Fibroblast of skin of left quadriceps (primary cell): ENCODE results near the gene SHISAL1.

Experiments
- DNase-seq, 2 experiments: peaks; one replicate each; pipeline ENCODE4 v3.0.0-alpha.2; 2013; ENCODE audit warnings: low read depth in 2 of 2

SHISAL1 gene

GRCh38 chr22:44210722-44211121 is 102.0 kb downstream of the SHISAL1 start:
- DNase-seq, result no peak

DNA sequence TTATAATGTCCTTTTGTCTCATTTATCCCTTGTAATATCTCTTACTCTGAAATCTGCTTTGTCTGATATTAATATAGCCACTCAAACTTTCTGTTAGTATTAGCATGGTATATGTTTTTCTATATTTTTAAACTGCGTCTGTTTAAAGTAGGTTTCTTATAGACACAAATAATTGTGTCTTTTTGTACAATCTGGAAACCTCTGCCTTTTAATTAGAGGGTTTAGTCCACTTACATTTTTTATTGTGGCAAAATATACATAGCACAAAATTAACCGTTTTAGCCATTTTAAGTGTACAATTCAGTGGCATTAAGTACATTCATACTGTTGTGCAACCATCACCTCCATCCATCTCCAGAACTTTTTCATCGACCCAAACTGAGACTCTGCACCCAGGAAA is 103.4 kb downstream of the SHISAL1 start:
- DNase-seq, result no peak

DNA sequence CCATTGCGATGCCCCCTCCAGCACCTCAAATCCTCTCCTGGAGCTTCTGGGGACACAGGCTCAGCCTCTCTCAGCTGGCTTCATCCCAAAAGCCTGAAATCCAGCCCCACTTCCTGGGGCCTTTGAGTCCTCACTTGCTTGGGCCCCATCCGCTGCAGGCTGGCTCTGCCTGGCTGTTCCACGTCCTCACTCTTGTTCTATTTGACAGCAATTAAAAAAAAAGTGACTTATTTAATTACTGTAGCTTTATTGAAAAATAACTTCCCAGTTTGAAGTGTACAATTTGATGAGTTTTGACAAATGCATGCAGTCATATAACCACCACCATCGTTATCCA is 104.8 kb downstream of the SHISAL1 start:
- no peak for DNase-seq

DNA sequence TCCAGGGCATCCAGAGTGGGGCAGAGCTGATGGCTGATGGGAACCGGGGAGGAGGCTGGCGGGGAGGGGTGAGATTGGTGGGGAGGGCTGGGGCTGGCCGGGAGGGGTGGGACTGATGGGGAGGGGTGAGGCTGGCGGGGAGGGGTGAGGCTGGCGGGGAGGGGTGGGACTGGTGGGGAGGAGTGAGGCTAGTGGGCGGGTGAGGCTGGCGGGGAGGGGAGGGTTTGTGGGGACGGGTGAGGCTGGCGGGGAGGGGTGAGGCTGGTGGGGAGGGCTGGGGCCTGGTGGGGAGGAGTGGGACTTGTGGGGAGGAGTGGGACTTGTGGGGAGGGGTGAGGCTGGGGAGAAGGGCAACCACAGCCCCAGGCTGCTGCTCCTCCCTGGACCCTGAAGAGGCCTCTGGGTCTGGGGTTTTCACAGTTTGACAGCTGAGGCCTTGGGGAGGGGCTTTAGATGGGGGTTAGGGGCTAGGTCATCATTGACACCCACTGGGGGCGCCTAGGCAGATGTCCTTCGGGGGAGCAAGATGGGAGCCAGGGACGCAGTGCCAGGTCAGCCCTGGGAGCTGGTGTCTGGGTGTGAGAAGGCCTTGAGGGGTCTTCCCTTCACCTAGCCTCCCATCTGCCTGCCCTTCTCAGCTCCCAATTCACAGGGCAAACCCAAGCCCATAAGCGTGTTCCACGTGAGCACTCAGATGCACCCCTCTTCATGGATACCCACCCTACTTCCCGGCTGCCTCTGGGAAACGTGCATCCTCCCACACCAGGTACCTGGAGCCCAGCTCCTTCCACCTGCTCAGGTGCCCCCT is 105.4 kb downstream of the SHISAL1 start:
- no peak for DNase-seq

- DNase-seq, result no peak
Observed at GRCh38 chr22:44206696-44207095, 106.1 kb downstream of the SHISAL1 start.

DNA sequence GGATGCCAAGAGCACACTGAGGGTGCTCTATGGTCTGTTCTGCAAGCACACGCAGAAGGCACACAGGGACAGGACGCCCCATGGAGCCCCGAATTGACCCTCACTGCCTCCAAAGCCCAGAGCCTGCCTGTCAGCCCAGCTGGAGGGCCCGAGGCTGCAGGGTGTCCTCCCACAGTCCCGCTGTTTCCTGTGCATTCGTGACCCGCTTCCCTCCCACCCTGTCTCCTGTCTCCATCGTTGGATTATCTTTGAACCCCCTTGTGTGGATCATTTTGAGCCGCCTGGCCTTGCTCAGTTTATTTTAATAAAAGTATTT is 106.5 kb downstream of the SHISAL1 start:
- no peak for DNase-seq

DNA sequence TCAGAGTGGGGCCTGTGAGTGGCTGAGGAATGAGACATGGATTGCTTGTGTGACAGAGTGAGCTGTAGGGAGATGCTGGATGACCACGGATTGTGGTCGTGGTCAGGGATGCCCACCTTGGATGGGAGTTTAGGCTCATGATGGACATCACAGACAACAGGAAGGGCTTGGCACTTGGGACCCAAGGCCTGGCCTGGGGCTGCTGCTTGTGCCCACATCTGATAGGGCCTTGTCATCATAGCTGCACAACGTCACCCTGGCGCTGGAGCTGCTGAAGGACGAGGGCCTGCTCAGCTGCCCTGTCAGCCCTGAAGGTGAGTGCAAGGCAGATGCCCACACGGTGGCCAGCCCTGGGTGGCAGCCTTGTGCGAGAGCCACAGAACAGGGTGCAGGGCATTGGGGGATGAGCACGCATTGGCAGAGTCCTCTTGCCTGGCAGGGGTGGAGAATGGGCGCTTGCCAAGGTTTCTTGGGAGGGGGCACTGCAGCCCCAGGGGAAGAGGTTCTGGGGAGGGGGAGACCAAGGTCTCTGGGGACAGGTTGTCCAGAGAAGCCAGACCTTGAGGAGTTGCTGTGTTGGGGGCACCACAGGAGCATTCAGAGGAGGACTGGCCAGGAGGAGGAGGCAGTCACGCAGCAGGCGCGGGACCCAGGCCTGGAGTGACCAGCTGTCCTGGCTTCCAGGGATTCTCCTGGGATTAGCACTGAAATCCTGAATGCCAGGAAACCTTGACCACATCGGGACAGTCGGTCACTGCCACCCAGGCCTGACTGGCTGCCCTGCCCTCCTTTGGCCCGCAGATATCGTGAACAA is 107.0 kb downstream of the SHISAL1 start:
- DNase-seq, result no peak

- DNase-seq, result no peak
Observed at GRCh38 chr22:44204739-44205515, 107.8 kb downstream of the SHISAL1 start.

- no peak for DNase-seq
Observed at GRCh38 chr22:44203203-44203602, 109.5 kb downstream of the SHISAL1 start.

DNA sequence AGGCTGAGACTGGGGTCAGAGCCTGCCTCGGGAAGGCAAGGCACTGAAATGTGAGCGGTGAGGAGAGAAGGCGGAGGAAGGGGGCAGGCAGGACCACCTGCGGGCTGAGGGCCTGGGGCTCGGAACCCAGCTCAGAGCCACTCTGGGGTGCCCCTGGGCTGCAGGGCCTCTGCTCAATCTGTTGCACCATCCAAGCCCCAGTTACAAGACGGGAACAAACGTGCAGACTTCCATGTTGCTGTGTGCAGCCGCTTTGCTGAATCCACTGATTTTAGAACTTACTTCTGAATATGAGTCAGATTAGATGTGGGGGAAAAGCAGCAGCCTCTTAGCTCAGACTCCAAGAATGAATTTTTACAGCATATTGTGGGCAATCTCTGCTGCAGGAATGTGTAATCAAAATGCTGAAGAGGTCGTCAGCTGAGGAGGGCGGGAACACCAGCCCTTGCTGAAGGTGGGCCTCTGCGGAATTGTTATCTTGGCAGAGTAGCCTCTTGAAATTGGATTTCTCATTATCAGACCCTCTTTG is 110.4 kb downstream of the SHISAL1 start:
- DNase-seq, result peak; percentile 73 to 76

DNA sequence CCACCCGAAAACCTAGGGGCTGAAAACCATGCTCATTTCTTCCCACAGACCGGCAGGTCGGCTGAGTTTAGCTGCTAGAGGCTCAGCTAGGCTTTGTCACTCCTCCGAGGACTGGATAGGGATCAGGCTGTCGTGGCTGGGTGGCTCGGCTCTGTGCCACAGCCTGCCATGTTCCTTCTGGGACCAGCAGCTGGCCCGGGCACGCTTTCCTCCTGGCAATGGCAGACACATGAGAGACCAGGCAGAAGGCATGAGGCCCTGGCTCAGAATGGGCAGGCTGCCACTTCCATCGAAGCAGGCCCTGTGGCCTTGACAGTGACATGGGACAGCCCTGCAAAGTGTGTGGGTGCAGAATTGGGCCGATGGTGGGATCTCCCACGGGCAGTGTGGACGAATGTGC is 111.1 kb downstream of the SHISAL1 start:
- no peak for DNase-seq

- DNase-seq, result no peak
Observed at GRCh38 chr22:44200855-44201550, 111.7 kb downstream of the SHISAL1 start.

- DNase-seq, result no peak
Observed at GRCh38 chr22:44200451-44200850, 112.3 kb downstream of the SHISAL1 start.

- DNase-seq, result no peak
Observed at GRCh38 chr22:44199866-44200265, 112.9 kb downstream of the SHISAL1 start.

- no peak for DNase-seq
Observed at GRCh38 chr22:44199164-44199563, 113.6 kb downstream of the SHISAL1 start.

GRCh38 chr22:44197271-44197670 is 115.5 kb downstream of the SHISAL1 start:
- no peak for DNase-seq

DNA sequence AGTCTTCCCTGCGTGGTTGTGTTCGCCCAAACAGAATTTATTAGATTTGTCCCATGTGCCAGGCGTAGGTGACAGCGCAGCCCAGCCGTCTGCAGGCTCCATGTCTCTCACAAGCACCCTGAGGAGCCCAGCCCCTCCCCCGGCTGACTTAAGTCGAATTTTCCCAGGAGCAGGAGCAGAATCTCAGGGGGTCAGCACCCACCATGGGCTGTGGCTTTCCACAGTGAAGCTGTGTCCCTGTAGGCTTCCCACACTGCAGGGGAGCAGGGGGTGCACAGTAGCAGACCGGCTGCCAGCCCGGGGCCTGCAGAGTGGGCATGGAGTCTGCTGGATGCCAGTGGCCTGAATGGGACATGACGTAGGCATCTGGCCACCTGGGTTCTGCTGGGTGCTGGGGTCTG is 116.0 kb downstream of the SHISAL1 start:
- DNase-seq, result no peak

- no peak for DNase-seq
Observed at GRCh38 chr22:44196241-44196640, 116.5 kb downstream of the SHISAL1 start.

DNA sequence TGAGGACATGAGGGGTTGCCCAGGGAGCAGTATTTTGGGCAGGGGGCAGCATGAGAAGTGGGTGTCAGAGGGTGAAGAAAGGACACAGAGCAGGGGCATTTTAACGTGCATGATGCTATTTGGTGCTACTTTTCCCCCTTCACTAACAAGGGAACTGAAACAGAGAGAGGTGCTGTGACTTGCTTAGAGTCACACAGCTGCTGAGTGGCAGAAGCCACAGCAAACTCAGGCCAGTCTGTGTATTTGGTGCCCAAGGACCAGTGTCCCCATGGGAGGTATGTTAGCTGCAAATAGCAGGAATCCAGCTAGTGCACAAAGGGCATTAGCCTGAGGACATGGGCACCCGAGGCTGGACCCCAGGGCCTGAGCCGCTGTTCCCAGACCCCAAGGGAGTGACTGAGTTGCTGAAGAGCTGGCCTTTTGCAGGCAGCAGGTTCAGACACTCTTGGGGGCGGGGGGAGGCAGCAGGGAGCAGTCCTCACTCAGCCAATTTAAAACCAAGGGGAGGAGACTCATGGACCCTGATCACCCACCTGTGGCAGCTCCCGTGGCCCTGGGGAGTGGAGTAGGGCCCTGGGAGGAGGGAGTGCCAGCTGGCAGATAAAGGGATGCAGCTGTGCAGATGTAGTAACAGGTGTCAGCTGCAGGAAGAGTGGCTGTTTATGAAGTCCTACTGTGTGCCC is 117.4 kb downstream of the SHISAL1 start:
- DNase-seq, result no peak

GRCh38 chr22:44194569-44194968 is 118.2 kb downstream of the SHISAL1 start:
- DNase-seq, result no peak
